ENCODE data around the gene ADPRS. TPM values are rescaled to one million over a fixed set of nuclear protein-coding genes. Genes with fewer than 3 reads are reported as not detected.

ADPRS gene
- total RNA-seq, 1 experiment from 2014 or later: 26.8 TPM

GRCh38 chr1:36098650-36099365 is 10.1 kb downstream of the ADPRS start:
- in situ Hi-C loops (cut with HindIII; ENCODE audit: low pct_unique_long_range_greater_than_20kb, low sequenced_read_pairs): no loop called here
- DNase-seq (ENCODE audit: low read depth, low spot score): no peak

GRCh38 chr1:36099681-36100341 is 11.1 kb downstream of the ADPRS start:
- peak; percentile 73 for DNase-seq (ENCODE audit: low read depth, low spot score)
- in situ Hi-C loops (cut with HindIII; ENCODE audit: low pct_unique_long_range_greater_than_20kb, low sequenced_read_pairs): no loop called here

DNA sequence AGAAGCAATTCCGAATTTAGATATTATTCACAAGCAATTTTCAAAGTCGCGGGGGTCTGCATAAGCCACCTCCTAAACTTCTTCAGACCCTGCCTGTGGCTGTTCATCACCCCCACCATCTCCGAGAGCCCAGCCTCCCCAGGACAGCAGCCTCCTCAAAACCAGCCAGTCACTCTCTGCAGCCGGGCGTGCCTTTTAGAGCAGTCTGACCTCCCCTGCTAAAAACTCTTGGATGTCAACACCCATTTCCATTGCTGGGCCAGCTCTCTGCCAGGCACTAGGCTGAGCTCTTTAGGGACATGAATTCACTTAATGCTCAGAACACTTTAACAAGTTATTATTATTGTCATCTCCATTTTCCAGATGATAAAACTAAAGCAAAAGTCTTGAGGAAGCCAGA is 11.7 kb downstream of the ADPRS start:
- DNase-seq (ENCODE audit: low read depth, low spot score): no peak
- in situ Hi-C loops (cut with HindIII; ENCODE audit: low pct_unique_long_range_greater_than_20kb, low sequenced_read_pairs): no loop called here

- DNase-seq (ENCODE audit: low read depth, low spot score): no peak
- in situ Hi-C loops (cut with HindIII; ENCODE audit: low pct_unique_long_range_greater_than_20kb, low sequenced_read_pairs): no loop called here
Observed at GRCh38 chr1:36101546-36101945, 12.9 kb downstream of the ADPRS start.

DNA sequence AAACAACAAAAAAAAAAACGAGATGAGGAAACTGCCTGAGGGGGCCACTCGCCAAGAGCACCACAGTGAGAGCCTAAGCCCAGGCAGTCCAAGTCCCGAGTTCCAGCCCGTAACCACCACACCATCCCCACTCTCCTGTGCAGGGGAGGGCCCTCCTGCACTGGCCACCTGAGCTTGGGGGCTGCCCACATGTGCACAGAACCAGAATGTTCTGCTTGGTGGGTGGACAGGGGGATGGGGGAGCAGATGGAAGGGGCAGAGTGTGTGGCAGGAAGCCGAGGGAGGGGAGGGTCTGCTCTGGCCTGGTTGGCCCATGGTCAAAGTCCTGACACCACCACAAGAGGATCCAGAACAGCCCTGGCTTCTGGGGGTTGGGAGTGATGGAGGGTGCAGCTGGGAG is 17.6 kb downstream of the ADPRS start:
- no peak for DNase-seq (ENCODE audit: low read depth, low spot score)
- in situ Hi-C loops (cut with HindIII; ENCODE audit: low pct_unique_long_range_greater_than_20kb, low sequenced_read_pairs): no loop called here

- DNase-seq (ENCODE audit: low read depth, low spot score): no peak
- in situ Hi-C loops (cut with HindIII; ENCODE audit: low pct_unique_long_range_greater_than_20kb, low sequenced_read_pairs): no loop called here
Observed at GRCh38 chr1:36107394-36107793, 18.7 kb downstream of the ADPRS start.

- in situ Hi-C loops (cut with HindIII; ENCODE audit: low pct_unique_long_range_greater_than_20kb, low sequenced_read_pairs): no loop called here
- DNase-seq (ENCODE audit: low read depth, low spot score): no peak
Observed at GRCh38 chr1:36108314-36108713, 19.6 kb downstream of the ADPRS start.

- no peak for DNase-seq (ENCODE audit: low read depth, low spot score)
- in situ Hi-C loops (cut with HindIII; ENCODE audit: low pct_unique_long_range_greater_than_20kb, low sequenced_read_pairs): no loop called here
Observed at GRCh38 chr1:36109041-36109679, 20.5 kb downstream of the ADPRS start.

- in situ Hi-C loops (cut with HindIII; ENCODE audit: low pct_unique_long_range_greater_than_20kb, low sequenced_read_pairs): no loop called here
Observed at GRCh38 chr1:36111151-36111550, 22.5 kb downstream of the ADPRS start.

DNA sequence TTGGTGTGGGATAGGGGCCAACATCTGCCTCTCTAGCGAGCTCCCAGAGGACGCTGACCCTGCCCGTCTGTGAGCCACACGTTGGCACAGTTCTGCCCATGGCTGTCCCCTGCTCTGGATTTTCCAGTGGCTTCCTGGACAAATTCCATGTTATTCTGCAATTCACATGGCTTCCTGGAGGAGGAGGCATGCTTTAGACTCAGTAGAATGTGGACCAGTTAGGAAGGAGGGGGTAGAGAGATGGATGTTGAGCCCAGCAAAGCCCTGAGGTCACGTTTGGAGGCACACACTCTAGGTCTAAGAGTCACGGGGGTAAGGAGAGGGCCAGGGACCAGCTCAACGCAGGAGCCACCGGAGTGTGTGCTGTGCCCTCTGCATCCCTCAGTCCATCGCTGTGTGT is 24.1 kb downstream of the ADPRS start:
- DNase-seq (ENCODE audit: low read depth, low spot score): no peak
- in situ Hi-C loops (cut with HindIII; ENCODE audit: low pct_unique_long_range_greater_than_20kb, low sequenced_read_pairs): no loop called here

More at GRCh38 chr1:36111151-36111550, 22.5 kb downstream of the ADPRS start:
- no peak for DNase-seq (ENCODE audit: low read depth, low spot score)

GRCh38 chr1:36114371-36114770 is 25.7 kb downstream of the ADPRS start:
- in situ Hi-C loops (cut with HindIII; ENCODE audit: low pct_unique_long_range_greater_than_20kb, low sequenced_read_pairs): no loop called here

GRCh38 chr1:36115200-36115669 is 26.5 kb downstream of the ADPRS start:
- in situ Hi-C loops (cut with HindIII; ENCODE audit: low pct_unique_long_range_greater_than_20kb, low sequenced_read_pairs): no loop called here
- DNase-seq (ENCODE audit: low read depth, low spot score): no peak

More at GRCh38 chr1:36114371-36114770, 25.7 kb downstream of the ADPRS start:
- no peak for DNase-seq (ENCODE audit: low read depth, low spot score)

DNA sequence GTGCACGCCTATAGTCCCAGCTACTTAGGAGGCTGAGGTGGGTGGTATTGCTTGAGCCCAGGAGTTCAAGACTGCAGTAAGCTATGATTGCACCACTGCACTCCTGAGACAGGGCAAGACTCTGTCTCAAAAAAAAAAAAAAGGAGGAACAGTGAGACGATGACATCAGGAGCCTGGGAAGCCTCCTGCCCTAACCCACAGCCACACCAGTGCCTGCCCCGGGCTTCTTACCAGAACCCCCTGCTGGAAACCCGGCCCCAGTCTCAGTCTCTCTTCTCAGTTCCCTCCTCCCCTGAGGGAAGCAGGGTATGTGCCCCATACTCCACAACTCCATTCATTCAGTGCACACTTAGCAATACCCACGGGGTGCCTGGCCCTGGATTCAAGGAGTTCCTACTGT is 27.2 kb downstream of the ADPRS start:
- in situ Hi-C loops (cut with HindIII; ENCODE audit: low pct_unique_long_range_greater_than_20kb, low sequenced_read_pairs): no loop called here
- no peak for DNase-seq (ENCODE audit: low read depth, low spot score)

- in situ Hi-C loops (cut with HindIII; ENCODE audit: low pct_unique_long_range_greater_than_20kb, low sequenced_read_pairs): no loop called here
- no peak for DNase-seq (ENCODE audit: low read depth, low spot score)
Observed at GRCh38 chr1:36116901-36117300, 28.2 kb downstream of the ADPRS start.

DNA sequence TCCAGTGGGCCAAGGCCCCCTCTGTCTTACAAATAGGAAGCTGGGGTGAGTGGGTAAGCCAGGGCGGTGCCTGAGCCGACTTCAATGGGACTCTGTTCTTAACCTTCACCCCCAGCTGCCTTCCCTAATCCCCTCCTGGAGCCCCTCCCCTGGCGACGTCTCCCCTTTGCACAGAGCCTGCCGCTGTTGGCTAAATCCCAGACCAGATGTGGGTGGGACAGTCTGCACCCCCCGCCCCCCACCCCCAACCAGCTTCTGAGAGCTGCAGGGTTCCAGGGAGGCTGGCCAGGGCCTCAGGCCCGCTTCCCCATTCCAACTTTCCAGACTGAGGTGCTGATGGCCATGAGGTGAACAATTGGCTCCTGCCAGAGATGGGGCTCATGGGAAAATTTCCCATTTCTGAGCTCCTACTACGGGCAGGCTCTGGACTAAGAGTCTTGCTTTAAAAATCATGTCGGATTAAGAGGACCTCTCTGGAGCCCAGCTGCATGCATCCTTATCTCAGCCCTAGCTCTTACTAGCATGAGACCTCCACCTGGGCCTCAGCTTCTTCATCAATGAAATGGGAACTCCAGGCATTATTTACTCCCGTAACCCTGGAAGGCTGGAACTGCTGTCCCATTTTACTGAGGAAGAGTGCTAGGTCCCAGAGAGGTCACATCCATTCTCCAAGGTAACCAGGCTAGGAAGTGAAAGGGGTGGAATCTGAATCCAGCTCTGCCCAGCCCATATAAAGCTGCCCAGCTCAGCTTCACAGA is 29.9 kb downstream of the ADPRS start:
- no peak for DNase-seq (ENCODE audit: low read depth, low spot score)
- in situ Hi-C loops (cut with HindIII; ENCODE audit: low pct_unique_long_range_greater_than_20kb, low sequenced_read_pairs): no loop called here

GRCh38 chr1:36119456-36119855 is 30.8 kb downstream of the ADPRS start:
- DNase-seq (ENCODE audit: low read depth, low spot score): no peak
- in situ Hi-C loops (cut with HindIII; ENCODE audit: low pct_unique_long_range_greater_than_20kb, low sequenced_read_pairs): no loop called here

GRCh38 chr1:36122062-36123030 is 33.7 kb downstream of the ADPRS start:
- DNase-seq (ENCODE audit: low read depth, low spot score): no peak

More at GRCh38 chr1:36122062-36123030, 33.7 kb downstream of the ADPRS start:
- in situ Hi-C loops (cut with HindIII; ENCODE audit: low pct_unique_long_range_greater_than_20kb, low sequenced_read_pairs): no loop called here

Data from SK-MEL-5 (cell line).